Neural cell (in vitro differentiated cells): Measurements from ENCODE around the gene PAK5.

Experiments used
- EP300 ChIP-seq: fragments of 450-650 bp; conservative IDR thresholded peaks from 2 replicates; pipeline ENCODE4 v1.6.1; 2014; ENCODE audit warnings: antibody characterized with exemption, mild to moderate bottlenecking, moderate library complexity; ENCODE audit not compliant: poor library complexity, severe bottlenecking
- EZH2 ChIP-seq: fragments of 200-600, 300-800 bp; shearing (Covaris generic), sonication (generic); IDR thresholded peaks from 2 replicates; pipeline ENCODE4 v1.6.1; 2014; ENCODE audit warnings: antibody characterized with exemption, low read length, borderline replicate concordance, mild to moderate bottlenecking; ENCODE audit not compliant: insufficient read depth, poor library complexity, severe bottlenecking
- POLR2AphosphoS5 ChIP-seq: IDR thresholded peaks from 2 replicates; pipeline ENCODE4 v1.6.1; 2012
- SMC3 ChIP-seq: fragments of 450-650 bp; conservative IDR thresholded peaks from 2 replicates; pipeline ENCODE4 v1.6.1; 2014; ENCODE audit warnings: antibody characterized with exemption, mild to moderate bottlenecking, moderate library complexity; ENCODE audit not compliant: poor library complexity
- TF ChIP-seq, protein P1 (sequence below): fragments of 450-650 bp; IDR thresholded peaks from 2 replicates; pipeline ENCODE4 v1.5.1; 2014; ENCODE audit warnings: antibody characterized with exemption, mild to moderate bottlenecking, moderate library complexity; ENCODE audit not compliant: poor library complexity, severe bottlenecking

GRCh38 chr20:9800421-9800820 lies 38.5 kb downstream of the PAK5 start:
- TF ChIP-seq, protein P1, sequence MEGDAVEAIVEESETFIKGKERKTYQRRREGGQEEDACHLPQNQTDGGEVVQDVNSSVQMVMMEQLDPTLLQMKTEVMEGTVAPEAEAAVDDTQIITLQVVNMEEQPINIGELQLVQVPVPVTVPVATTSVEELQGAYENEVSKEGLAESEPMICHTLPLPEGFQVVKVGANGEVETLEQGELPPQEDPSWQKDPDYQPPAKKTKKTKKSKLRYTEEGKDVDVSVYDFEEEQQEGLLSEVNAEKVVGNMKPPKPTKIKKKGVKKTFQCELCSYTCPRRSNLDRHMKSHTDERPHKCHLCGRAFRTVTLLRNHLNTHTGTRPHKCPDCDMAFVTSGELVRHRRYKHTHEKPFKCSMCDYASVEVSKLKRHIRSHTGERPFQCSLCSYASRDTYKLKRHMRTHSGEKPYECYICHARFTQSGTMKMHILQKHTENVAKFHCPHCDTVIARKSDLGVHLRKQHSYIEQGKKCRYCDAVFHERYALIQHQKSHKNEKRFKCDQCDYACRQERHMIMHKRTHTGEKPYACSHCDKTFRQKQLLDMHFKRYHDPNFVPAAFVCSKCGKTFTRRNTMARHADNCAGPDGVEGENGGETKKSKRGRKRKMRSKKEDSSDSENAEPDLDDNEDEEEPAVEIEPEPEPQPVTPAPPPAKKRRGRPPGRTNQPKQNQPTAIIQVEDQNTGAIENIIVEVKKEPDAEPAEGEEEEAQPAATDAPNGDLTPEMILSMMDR = no peak
- TF ChIP-seq EP300 = no peak
- TF ChIP-seq EZH2 = no peak
- TF ChIP-seq POLR2AphosphoS5 = no peak
- no peak for TF ChIP-seq SMC3
